H1 (cell line): ENCODE results near the gene SH2D4B. TPM values are rescaled to one million over a fixed set of nuclear protein-coding genes. Genes with fewer than 3 reads are reported as not detected.

Experiments used
- CTCF ChIA-PET: fragments of 300-600 bp; sonication (Branson Sonifier 250); formaldehyde crosslinking; loops from one replicate; lab custom pipeline; 2021; ENCODE audit not compliant: partially characterized antibody; lab: Charles Lee
- POLR2A ChIA-PET: fragments of 300-600 bp; sonication (Branson Sonifier 250); formaldehyde crosslinking; loops from one replicate; lab custom pipeline; 2021; ENCODE audit warnings: inconsistent platforms; ENCODE audit not compliant: partially characterized antibody; lab: Charles Lee
- DNase-seq, 2 experiments: peaks; one replicate each; pipeline versions ENCODE4 v3.0.0 to v3.0.0-alpha.2; 2010 to 2022; ENCODE audit warnings: low spot score in 2 of 2, low read depth in 1 of 2, mixed read lengths in 1 of 2
- FAIRE-seq: peaks from 2 replicates; lab custom pipeline; 2011; peaks lifted over from hg19 to GRCh38; lab: Jason Lieb, UNC
- H2AFZ ChIP-seq: 2 replicates; pipeline ENCODE4 v1.8.1; 2012; ENCODE audit warnings: low read length, inconsistent platforms
- H2AK5ac ChIP-seq: 2 replicates; pipeline ENCODE4 v1.6.1; 2013; ENCODE audit warnings: low read depth, low read length
- H2BK120ac ChIP-seq: replicated peaks from 2 replicates; pipeline ENCODE3; 2013; ENCODE audit warnings: low read depth, low read length, inconsistent platforms
- H2BK12ac ChIP-seq: 2 replicates; pipeline ENCODE4 v1.6.1; 2013; ENCODE audit warnings: low read depth, low read length
- H2BK15ac ChIP-seq: 2 replicates; pipeline ENCODE4 v1.6.1; 2013; ENCODE audit warnings: low read length
- H2BK20ac ChIP-seq: 2 replicates; pipeline ENCODE4 v1.6.1; 2013; ENCODE audit warnings: low read length
- H2BK5ac ChIP-seq: 2 replicates; pipeline ENCODE4 v1.6.1; 2013; ENCODE audit warnings: low read depth, low read length
- H3K14ac ChIP-seq: 2 replicates; pipeline ENCODE4 v1.6.1; 2013; ENCODE audit warnings: inconsistent platforms; ENCODE audit not compliant: insufficient read length
- H3K18ac ChIP-seq: 2 replicates; pipeline ENCODE4 v1.6.1; 2013; ENCODE audit warnings: low read length; ENCODE audit errors: extremely low read depth
- H3K23ac ChIP-seq: 2 replicates; pipeline ENCODE4 v1.6.1; 2013; ENCODE audit warnings: inconsistent platforms; ENCODE audit not compliant: insufficient read length
- H3K23me2 ChIP-seq: 2 replicates; pipeline ENCODE4 v1.6.1; 2013; ENCODE audit warnings: low read depth, low read length
- H3K27ac ChIP-seq: 2 replicates; pipeline ENCODE4 v1.6.1; 2011; ENCODE audit warnings: low read depth, low read length, inconsistent platforms
- H3K27me3 ChIP-seq, 4 experiments: replicated peaks in 1 of 4; 1 replicate in 1 of 4; 2 replicates in 3 of 4; pipeline versions ENCODE4 v1.6.1 to v1.8.1; 2011 to 2013; ENCODE audit warnings: low read length in 3 of 4, mild to moderate bottlenecking in 3 of 4, inconsistent platforms in 2 of 4, mixed read lengths in 2 of 4, moderate library complexity in 1 of 4; ENCODE audit not compliant: control insufficient read depth in 3 of 4, insufficient read depth in 3 of 4; ENCODE audit errors: extremely low read depth in 1 of 4
- H3K36me3 ChIP-seq, 4 experiments: 2 replicates each; pipeline versions ENCODE4 v1.6.1 to v1.8.1; 2011 to 2013; ENCODE audit warnings: mild to moderate bottlenecking in 4 of 4, low read length in 3 of 4, moderate library complexity in 2 of 4, control low read depth in 1 of 4, inconsistent platforms in 1 of 4; ENCODE audit not compliant: insufficient read depth in 4 of 4, control insufficient read depth in 2 of 4
- H3K4ac ChIP-seq: replicated peaks from 2 replicates; pipeline ENCODE3; 2013; ENCODE audit warnings: low read length, low read depth, mixed read lengths, inconsistent platforms; ENCODE audit not compliant: insufficient read length
- H3K4me1 ChIP-seq, 4 experiments: replicated peaks in 1 of 4; 1 replicate in 1 of 4; 2 replicates in 3 of 4; pipeline versions ENCODE4 v1.6.1 to v1.8.1; 2011 to 2013; ENCODE audit warnings: low read length in 3 of 4, inconsistent platforms in 2 of 4, mixed read lengths in 1 of 4; ENCODE audit not compliant: insufficient read depth in 4 of 4, control insufficient read depth in 3 of 4
- H3K4me2 ChIP-seq, 2 experiments: 2 replicates each; pipeline versions ENCODE4 v1.6.1 to v1.8.1; 2011 to 2013; ENCODE audit warnings: low read depth in 2 of 2, low read length in 2 of 2, control low read depth in 1 of 2, inconsistent platforms in 1 of 2, mild to moderate bottlenecking in 1 of 2; ENCODE audit not compliant: insufficient read depth in 1 of 2
- H3K4me3 ChIP-seq, 4 experiments: fragments of 200-600, 300-600 bp in 1 of 4; sonication (generic), shearing (Covaris generic), sonication (Bioruptor Twin) in 1 of 4; 2 replicates each; pipeline versions ENCODE4 v1.5.1 to v1.8.1; 2011 to 2016; ENCODE audit warnings: low read length in 4 of 4, low read depth in 3 of 4, control low read depth in 2 of 4, inconsistent platforms in 2 of 4, mild to moderate bottlenecking in 2 of 4, mixed read lengths in 1 of 4, moderate library complexity in 1 of 4; ENCODE audit not compliant: insufficient read depth in 2 of 4; ENCODE audit errors: extremely low read depth in 1 of 4
- H3K56ac ChIP-seq: replicated peaks from 2 replicates; pipeline ENCODE3; 2013; ENCODE audit warnings: low read depth, mild to moderate bottlenecking, mixed read lengths, low read length, inconsistent platforms; ENCODE audit not compliant: insufficient read length
- H3K79me1 ChIP-seq: 2 replicates; pipeline ENCODE4 v1.6.1; 2013; ENCODE audit warnings: low read depth, low read length, control low read depth
- H3K79me2 ChIP-seq, 2 experiments: 2 replicates each; pipeline versions ENCODE4 v1.6.1 to v1.8.1; 2012 to 2013; ENCODE audit warnings: low read length in 2 of 2, mild to moderate bottlenecking in 2 of 2, inconsistent platforms in 1 of 2; ENCODE audit not compliant: insufficient read depth in 2 of 2, control insufficient read depth in 1 of 2
- H3K9ac ChIP-seq, 4 experiments: replicated peaks in 1 of 4; 1 replicate in 1 of 4; 2 replicates in 3 of 4; pipeline versions ENCODE4 v1.6.1 to v1.8.1; 2011 to 2013; ENCODE audit warnings: low read depth in 3 of 4, low read length in 3 of 4, control low read depth in 2 of 4, mild to moderate bottlenecking in 2 of 4, moderate library complexity in 2 of 4, inconsistent platforms in 1 of 4; ENCODE audit errors: extremely low read depth in 1 of 4
- H3K9me3 ChIP-seq, 2 experiments: 2 replicates each; pipeline versions ENCODE4 v1.6.1 to v1.8.1; 2012 to 2013; ENCODE audit warnings: mild to moderate bottlenecking in 2 of 2, moderate library complexity in 2 of 2, control low read depth in 1 of 2, inconsistent platforms in 1 of 2, low read depth in 1 of 2, low read length in 1 of 2, mixed read lengths in 1 of 2; ENCODE audit not compliant: insufficient read depth in 2 of 2
- H4K20me1 ChIP-seq, 2 experiments: replicated peaks in 1 of 2; 2 replicates each; pipeline versions ENCODE3 to v1.8.1; 2011 to 2013; ENCODE audit warnings: inconsistent platforms in 2 of 2, low read length in 2 of 2, mild to moderate bottlenecking in 1 of 2; ENCODE audit not compliant: insufficient read depth in 2 of 2, control insufficient read depth in 1 of 2
- H4K5ac ChIP-seq: 2 replicates; pipeline ENCODE4 v1.6.1; 2013; ENCODE audit warnings: low read length, low read depth, mixed read lengths, inconsistent platforms; ENCODE audit not compliant: insufficient read length
- H4K8ac ChIP-seq: 2 replicates; pipeline ENCODE4 v1.8.0; 2013; ENCODE audit warnings: mild to moderate bottlenecking, moderate library complexity, low read length, inconsistent platforms; ENCODE audit not compliant: insufficient read depth; ENCODE audit errors: extremely low read depth
- H4K91ac ChIP-seq: replicated peaks from 2 replicates; pipeline ENCODE3; 2013; ENCODE audit warnings: low read length, mixed read lengths, inconsistent platforms; ENCODE audit not compliant: insufficient read length
- CTCF ChIP-seq, 3 experiments: IDR thresholded peaks; 1 replicate in 2 of 3; 2 replicates in 1 of 3; pipeline versions ENCODE4 v1.5.1 to v1.6.1; 2011; ENCODE audit warnings: low read length in 3 of 3, mild to moderate bottlenecking in 3 of 3, inconsistent platforms in 2 of 3, low read depth in 1 of 3, moderate library complexity in 1 of 3; ENCODE audit not compliant: insufficient read depth in 1 of 3; ENCODE audit errors: control extremely low read depth in 1 of 3
- RAD21 ChIP-seq, 2 experiments: IDR thresholded peaks in 1 of 2; conservative IDR thresholded peaks in 1 of 2; 2 replicates each; pipeline ENCODE4 v1.6.1; 2011; ENCODE audit warnings: low read depth in 2 of 2, low read length in 2 of 2, improper control_type of control experiment in 1 of 2, inconsistent platforms in 1 of 2, mild to moderate bottlenecking in 1 of 2, moderate library complexity in 1 of 2
- RBBP5 ChIP-seq: IDR thresholded peaks from 2 replicates; pipeline ENCODE4 v1.7.1; 2012; ENCODE audit warnings: low read depth, mild to moderate bottlenecking, inconsistent platforms, low read length, moderate library complexity, borderline replicate concordance
- SUZ12 ChIP-seq: fragments of 200-600 bp; sonication (generic); IDR thresholded peaks from 2 replicates; pipeline ENCODE4 v1.6.1; 2012; ENCODE audit warnings: mild to moderate bottlenecking, inconsistent platforms, low read length, moderate library complexity, mixed read lengths
- TEAD4 ChIP-seq: IDR thresholded peaks from 2 replicates; pipeline ENCODE4 v1.6.1; 2012; ENCODE audit warnings: low read depth, low read length, inconsistent platforms, mixed read lengths
- WGBS, 2 experiments: shearing (Covaris generic) in 1 of 2; methylation state at CpG; one replicate each; pipeline versions ENCODE4 v1.1.6 to v1.1.7; 2013 to 2015; ENCODE audit warnings: low lambda C conversion rate in 2 of 2, mixed read lengths in 2 of 2, inconsistent platforms in 1 of 2, low coverage in 1 of 2, missing lambda C conversion rate in 1 of 2; ENCODE audit not compliant: insufficient replicate concordance in 2 of 2, insufficient coverage in 1 of 2, insufficient read length in 1 of 2; ENCODE audit errors: extremely low coverage in 1 of 2, missing lambda C conversion rate in 1 of 2; 5-methylcytosine and 5-hydroxymethylcytosine counted together
- polyA plus RNA-seq, 7 experiments: library from polyadenylated mRNA; depleted of rRNA in 3 of 7; stranded (reverse) in 5 of 7; unstranded in 2 of 7; fragments of >200 nt in 5 of 7; fragments of 200-250 nt in 2 of 7; gene quantifications; 1 replicate in 5 of 7; 2 replicates in 1 of 7; 4 replicates in 1 of 7; pipeline versions ENCODE4 v1.2.1 to v1.2.3, GENCODE V29; 2011 to 2013; ENCODE audit warnings: missing spikeins in 2 of 7, mixed read lengths in 2 of 7
- total RNA-seq: library from RNA; stranded (reverse); fragmentation: NEBNext Ultra II Directional; extraction: Animal tissue kit (Norgen Biotek cat#: 25700); gene quantifications from 2 replicates; pipeline ENCODE4 v1.2.1, GENCODE V29; 2021

Gene SH2D4B
- total and polyA plus RNA-seq, 2 of the 8 experiments (the other 6 are each of a cell fraction or from before 2014, with no cell fraction given): 0.06 to 0.13 TPM

- Histone ChIP-seq H4K91ac (no peak overlapping the region), H3K23me2 (no peaks in the 10 kb centered on the region), H3K4ac (no peak overlapping the region), H3K27ac (no peak overlapping the region), H3K9me3 (peaks cover 0 to 3% of the 10 kb centered on the region in 2 experiments; a peak in 1 of 4 replicates), H3K9ac (no peak overlapping the region), H3K4me1 (peaks cover 0 to 4% (median under 1%) of the 10 kb centered on the region in 4 experiments; a peak in 5 of 7 replicates), H2BK5ac (0 out of 2 replicates have a peak overlapping the region, but pooled peaks have one; percentile 27), H3K23ac (no peak overlapping the region), H3K79me1 (no peaks in the 10 kb centered on the region), H3K18ac (no peak overlapping the region), H3K4me3 (no peak overlapping the region), H2BK120ac (no peak overlapping the region), H3K79me2 (no peaks in the 10 kb centered on the region), H4K20me1 (peaks cover 0 to 2% of the 10 kb centered on the region in 2 experiments), H3K56ac (no peak overlapping the region), H3K14ac (no peak overlapping the region), H2BK12ac (no peak overlapping the region), H2BK20ac (no peak overlapping the region), H3K36me3 (no peaks in the 10 kb centered on the region), H3K4me2 (no peak overlapping the region), H2AK5ac (no peak overlapping the region), H2BK15ac (no peak overlapping the region), H4K5ac (no peak overlapping the region), H3K27me3 (no peaks in the 10 kb centered on the region), H2AFZ (no peak overlapping the region), H4K8ac (no peak overlapping the region)
- WGBS, 2 experiments: 77% methylated on average over 2 of the region's 2 CpGs; no CpG with 5 or more reads in 1 of the 2 experiments
- TF ChIP-seq TEAD4 (no peak), RAD21 (IDR thresholded peaks at IDR 0.05 in 1 of 2, conservative IDR thresholded peaks at IDR 0.05 in 1 of 2; ENCODE audit: low read depth in 2 of 2, low read length in 2 of 2) (peak; percentile 39 to 47; a peak in 3 of 4 replicates), RBBP5 (no peak), SUZ12 (no peak), CTCF (IDR thresholded peaks at IDR 0.05; ENCODE audit: control extremely low read depth in 1 of 3, insufficient read depth in 1 of 3, low read depth in 1 of 3, low read length in 3 of 3) (peak; percentile 14 to 33 (median 24); a peak in 2 of 4 replicates)
- CTCF ChIA-PET: interaction anchor here (0.7 to 2.1 kb wide), 3 partner anchors 66 to 118 kb away, joined by 3 to 5 read pairs (median 3); no protein-coding TSS in a partner anchor
- POLR2A ChIA-PET: no interaction called here
- DNase-seq (no peak), FAIRE-seq (no peak)
These were observed 7.5 kb upstream of the SH2D4B start for GRCh38 chr10:80530251-80530650.
